GM23338 (cell line): ENCODE results near the gene RASSF7. TPM values are rescaled to one million over a fixed set of nuclear protein-coding genes. Genes with fewer than 3 reads are reported as not detected.

Experiments used
- ATAC-seq: fragments of 200-7000 bp; cut with Tn5 transposase; 3 replicates; pipeline ENCODE4 v1.9.1; 2020
- DNase-seq: peaks from one replicate; pipeline ENCODE4 v3.0.0-alpha.2; 2015; ENCODE audit warnings: low spot score
- H2AFZ ChIP-seq: fragments of 200-600 bp; sonication (generic); 2 replicates; pipeline ENCODE4 v1.8.0; 2016; ENCODE audit warnings: antibody characterized with exemption, mild to moderate bottlenecking, moderate library complexity
- H3F3A ChIP-seq: fragments of 200-600 bp; sonication (generic); replicated peaks from 2 replicates; pipeline ENCODE4 v1.8.0; 2017; ENCODE audit warnings: antibody characterized with exemption, mixed run types, low read depth
- H3K27ac ChIP-seq: fragments of 200-600 bp; sonication (generic); 2 replicates; pipeline ENCODE4 v1.6.1; 2016; ENCODE audit warnings: low read depth
- H3K27me3 ChIP-seq: fragments of 200-600 bp; sonication (generic); 2 replicates; pipeline ENCODE4 v1.8.0; 2016; ENCODE audit warnings: mild to moderate bottlenecking, mixed run types, moderate library complexity; ENCODE audit not compliant: insufficient read depth
- H3K36me3 ChIP-seq: fragments of 200-600 bp; sonication (generic); 2 replicates; pipeline ENCODE4 v1.8.0; 2016; ENCODE audit warnings: mild to moderate bottlenecking; ENCODE audit not compliant: insufficient read depth
- H3K4me1 ChIP-seq: fragments of 200-600 bp; sonication (generic); 2 replicates; pipeline ENCODE4 v1.8.0; 2016; ENCODE audit warnings: mild to moderate bottlenecking, moderate library complexity; ENCODE audit not compliant: insufficient read depth
- H3K4me2 ChIP-seq: fragments of 200-600 bp; sonication (generic); 2 replicates; pipeline ENCODE4 v1.7.1; 2017; ENCODE audit warnings: mixed run types
- H3K4me3 ChIP-seq: fragments of 200-600 bp; sonication (generic); 2 replicates; pipeline ENCODE4 v1.6.1; 2016; ENCODE audit warnings: mixed run types
- H3K79me2 ChIP-seq: fragments of 200-600 bp; sonication (generic); replicated peaks from 2 replicates; pipeline ENCODE4 v1.8.0; 2017; ENCODE audit warnings: mild to moderate bottlenecking; ENCODE audit not compliant: insufficient read depth
- H3K9me2 ChIP-seq: fragments of 200-600 bp; sonication (generic); 2 replicates; pipeline ENCODE4 v1.8.0; 2017; ENCODE audit not compliant: insufficient read depth
- H4K20me1 ChIP-seq: fragments of 200-600 bp; sonication (generic); replicated peaks from 2 replicates; pipeline ENCODE4 v1.8.0; 2017; ENCODE audit warnings: mild to moderate bottlenecking; ENCODE audit not compliant: insufficient read depth
- H3K27ac Mint-ChIP-seq: 2 replicates; pipeline ENCODE4 v1.8.0; 2020; ENCODE audit warnings: inconsistent platforms, mild to moderate bottlenecking, moderate library complexity, mixed read lengths
- H3K27me3 Mint-ChIP-seq: 3 replicates; pipeline ENCODE4 v1.8.0; 2022; ENCODE audit warnings: low read depth, mild to moderate bottlenecking, moderate library complexity, mixed read lengths, inconsistent platforms; ENCODE audit not compliant: insufficient read depth, poor library complexity
- H3K36me3 Mint-ChIP-seq: 3 replicates; pipeline ENCODE4 v1.8.0; 2021; ENCODE audit warnings: low read depth, mild to moderate bottlenecking, inconsistent platforms, moderate library complexity, mixed read lengths
- H3K4me1 Mint-ChIP-seq: 3 replicates; pipeline ENCODE4 v1.8.0; 2020; ENCODE audit warnings: mild to moderate bottlenecking, inconsistent platforms, mixed read lengths
- H3K4me3 Mint-ChIP-seq: 3 replicates; pipeline ENCODE4 v1.8.0; 2021; ENCODE audit warnings: moderate library complexity, mild to moderate bottlenecking, inconsistent platforms, mixed read lengths
- H3K9me3 Mint-ChIP-seq: 3 replicates; pipeline ENCODE4 v1.8.0; 2020; ENCODE audit warnings: moderate library complexity, mild to moderate bottlenecking, inconsistent platforms, mixed read lengths
- CREB1 ChIP-seq: fragments of 250-450 bp; sonication (Bioruptor Pico); IDR thresholded peaks from 2 replicates; pipeline ENCODE4 v1.5.0; 2020; ENCODE audit warnings: low read depth, mild to moderate bottlenecking, moderate library complexity
- EZH2phosphoT487 ChIP-seq: fragments of 200-600 bp; sonication (generic); IDR thresholded peaks from one replicate; pipeline ENCODE4 v1.8.1; 2018; ENCODE audit warnings: antibody characterized with exemption; ENCODE audit not compliant: unreplicated experiment
- POLR2AphosphoS5 ChIP-seq: IDR thresholded peaks from 2 replicates; pipeline ENCODE4 v1.6.1; 2016; ENCODE audit warnings: antibody characterized with exemption, low read depth
- polyA plus RNA-seq: library from polyadenylated mRNA; unstranded; fragments of >200 nt; fragmentation: Nextera tagmentation; extraction: Ambion mirVana; gene quantifications from 2 replicates; pipeline ENCODE4 v1.2.1, GENCODE V29; 2016
- total RNA-seq: library from RNA; depleted of rRNA; stranded (reverse); fragments of >200 nt; shearing (Covaris generic); gene quantifications from 2 replicates; pipeline ENCODE4 v1.2.3, GENCODE V29; 2014
- TF ChIP-seq, protein P1 (sequence below): IDR thresholded peaks from one replicate; pipeline ENCODE4 v1.6.1; 2018; ENCODE audit warnings: antibody characterized with exemption; ENCODE audit not compliant: unreplicated experiment
- TF ChIP-seq, protein P2 (sequence below): IDR thresholded peaks from 2 replicates; pipeline ENCODE4 v1.6.1; 2016; ENCODE audit warnings: antibody characterized with exemption

The RASSF7 gene
- total and polyA plus RNA-seq, 2 experiments from 2014 or later, result 39.6 to 64.8 TPM

DNA sequence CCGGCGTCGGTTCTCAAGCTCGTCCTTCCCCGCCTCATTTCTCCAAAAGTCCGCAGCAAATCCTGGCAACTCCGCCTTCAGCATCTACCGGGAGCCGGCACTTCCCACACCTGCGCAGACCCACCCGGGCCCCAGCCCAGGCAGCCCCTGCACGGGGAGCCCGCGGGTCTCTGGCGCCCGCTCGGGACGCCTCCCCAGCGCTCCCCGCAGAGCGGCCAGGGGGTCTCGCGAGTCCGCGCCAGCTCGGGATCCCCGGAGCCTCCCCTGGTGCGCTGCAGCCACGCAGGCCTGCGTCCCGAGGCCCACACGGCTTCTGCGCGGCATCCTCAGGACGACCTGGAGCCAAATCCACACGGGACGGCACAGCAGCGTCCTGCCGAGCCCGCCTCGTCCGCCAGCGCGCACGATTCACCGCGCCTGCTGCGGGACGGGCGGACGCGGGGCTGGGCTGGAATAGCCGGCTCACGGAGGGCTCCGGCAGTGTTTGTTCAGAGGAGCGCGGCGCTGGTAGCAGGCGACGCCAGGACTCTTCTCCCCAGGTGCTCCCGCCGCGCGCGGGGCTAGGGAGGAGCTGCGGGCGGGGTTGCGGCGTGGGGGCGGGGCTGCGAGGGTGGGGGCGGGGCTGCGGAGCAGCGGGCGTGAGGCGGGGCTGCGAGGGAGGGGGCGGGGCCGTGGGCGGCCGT is 14.7 kb downstream of the RASSF7 start:
- Mint-ChIP-seq H3K27ac (no peak overlapping the region), H3K36me3 (no peaks in the 10 kb centered on the region; the same call in 2 of the 3 replicates), H3K27me3 (peaks cover 24% of the 10 kb centered on the region), H3K4me3 (peak overlapping the region; percentile 80), H3K4me1 (peaks cover 30% of the 10 kb centered on the region), H3K9me3 (no peaks in the 10 kb centered on the region; the same call in 2 of the 3 replicates)
- Histone ChIP-seq H3K4me1 (peaks cover 16% of the 10 kb centered on the region), H3K36me3 (no peaks in the 10 kb centered on the region), H3K27ac (no peak overlapping the region), H2AFZ (peak overlapping the region; percentile 91; the same call in 1 of the 2 replicates), H3K4me2 (peak overlapping the region; percentile 88), H4K20me1 (peaks cover 32% of the 10 kb centered on the region), H3K27me3 (peaks cover 22% of the 10 kb centered on the region), H3K4me3 (peak overlapping the region; percentile 70), H3K79me2 (peaks cover 38% of the 10 kb centered on the region), H3K9me2 (no peaks in the 10 kb centered on the region), H3F3A (peaks cover 13% of the 10 kb centered on the region; the same call in 1 of the 2 replicates)
- TF ChIP-seq, protein P1, sequence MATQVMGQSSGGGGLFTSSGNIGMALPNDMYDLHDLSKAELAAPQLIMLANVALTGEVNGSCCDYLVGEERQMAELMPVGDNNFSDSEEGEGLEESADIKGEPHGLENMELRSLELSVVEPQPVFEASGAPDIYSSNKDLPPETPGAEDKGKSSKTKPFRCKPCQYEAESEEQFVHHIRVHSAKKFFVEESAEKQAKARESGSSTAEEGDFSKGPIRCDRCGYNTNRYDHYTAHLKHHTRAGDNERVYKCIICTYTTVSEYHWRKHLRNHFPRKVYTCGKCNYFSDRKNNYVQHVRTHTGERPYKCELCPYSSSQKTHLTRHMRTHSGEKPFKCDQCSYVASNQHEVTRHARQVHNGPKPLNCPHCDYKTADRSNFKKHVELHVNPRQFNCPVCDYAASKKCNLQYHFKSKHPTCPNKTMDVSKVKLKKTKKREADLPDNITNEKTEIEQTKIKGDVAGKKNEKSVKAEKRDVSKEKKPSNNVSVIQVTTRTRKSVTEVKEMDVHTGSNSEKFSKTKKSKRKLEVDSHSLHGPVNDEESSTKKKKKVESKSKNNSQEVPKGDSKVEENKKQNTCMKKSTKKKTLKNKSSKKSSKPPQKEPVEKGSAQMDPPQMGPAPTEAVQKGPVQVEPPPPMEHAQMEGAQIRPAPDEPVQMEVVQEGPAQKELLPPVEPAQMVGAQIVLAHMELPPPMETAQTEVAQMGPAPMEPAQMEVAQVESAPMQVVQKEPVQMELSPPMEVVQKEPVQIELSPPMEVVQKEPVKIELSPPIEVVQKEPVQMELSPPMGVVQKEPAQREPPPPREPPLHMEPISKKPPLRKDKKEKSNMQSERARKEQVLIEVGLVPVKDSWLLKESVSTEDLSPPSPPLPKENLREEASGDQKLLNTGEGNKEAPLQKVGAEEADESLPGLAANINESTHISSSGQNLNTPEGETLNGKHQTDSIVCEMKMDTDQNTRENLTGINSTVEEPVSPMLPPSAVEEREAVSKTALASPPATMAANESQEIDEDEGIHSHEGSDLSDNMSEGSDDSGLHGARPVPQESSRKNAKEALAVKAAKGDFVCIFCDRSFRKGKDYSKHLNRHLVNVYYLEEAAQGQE, result no peak
- peak; percentile 63 for TF ChIP-seq POLR2AphosphoS5
- no peak for TF ChIP-seq EZH2phosphoT487
- DNase-seq (peak; percentile 88), ATAC-seq (peak; percentile 55)

DNA sequence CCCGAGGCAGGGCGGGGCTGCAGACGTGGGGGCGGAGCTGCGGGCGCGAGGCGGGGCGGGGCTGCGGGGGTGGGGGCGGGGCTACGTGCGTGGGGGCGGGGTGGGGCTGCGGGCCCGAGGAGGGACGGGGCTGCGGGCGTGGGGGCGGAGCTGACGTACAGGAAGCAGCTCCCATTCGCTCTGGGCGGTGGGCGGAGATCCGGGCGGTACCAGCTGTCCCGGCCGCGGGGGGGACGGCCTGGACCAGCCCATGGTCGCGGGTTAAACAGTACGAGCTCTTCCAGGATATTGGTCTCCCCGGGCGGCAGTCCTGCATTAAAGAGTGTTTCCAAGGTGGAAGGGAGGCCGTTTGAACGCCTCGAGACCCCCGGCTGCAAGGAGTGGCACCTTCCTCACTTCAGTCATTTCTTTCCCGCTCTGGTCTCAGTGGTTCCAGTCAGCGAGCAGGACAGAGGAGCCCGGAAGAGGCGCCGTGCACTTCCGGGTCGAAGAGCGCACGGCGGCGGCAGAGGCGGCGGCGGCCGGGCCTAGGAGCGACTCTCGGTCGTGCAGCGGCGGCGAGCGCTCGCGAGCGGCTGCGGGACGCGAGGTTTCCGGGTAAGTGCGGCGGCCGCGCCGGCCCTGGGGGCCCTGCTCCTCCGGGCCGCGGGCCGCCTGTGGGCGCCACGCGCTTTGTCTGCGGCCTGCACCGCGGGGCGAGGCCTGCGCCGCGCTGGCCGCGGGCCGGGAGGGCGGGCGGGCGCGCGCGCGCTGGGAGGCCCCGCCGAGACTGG is 15.4 kb downstream of the RASSF7 start, which contains the start of gene PHRF1:
Gene PHRF1, plus strand, starts transcription at position 475 of the 773 bp plus-strand sequence. CDS start 5,043 bp downstream, outside the sequence.
- H3K27ac Mint-ChIP-seq, result peak within 1 kb of the TSS; percentile 100
- peaks cover 13% of the 10 kb centered on the region; the same call in 1 of the 2 replicates for H3F3A ChIP-seq
- H3K9me2 ChIP-seq, result no peaks in the 10 kb centered on the region
- H3K79me2 ChIP-seq, result peaks cover 45% of the 10 kb centered on the region
- peaks cover 2% of the 10 kb centered on the region for H3K36me3 Mint-ChIP-seq
- H3K27me3 Mint-ChIP-seq, result peaks cover 23% of the 10 kb centered on the region
- H2AFZ ChIP-seq, result peak within 1 kb of the TSS; percentile 94; the same call in 1 of the 2 replicates
- H3K36me3 ChIP-seq, result no peaks in the 10 kb centered on the region
- H4K20me1 ChIP-seq, result peaks cover 32% of the 10 kb centered on the region
- H3K27ac ChIP-seq, result peak within 1 kb of the TSS; percentile 97
- ATAC-seq, result peak; percentile 73
- peaks cover 30% of the 10 kb centered on the region for H3K4me1 Mint-ChIP-seq
- peaks cover 22% of the 10 kb centered on the region for H3K27me3 ChIP-seq
- H3K9me3 Mint-ChIP-seq, result no peaks in the 10 kb centered on the region; the same call in 2 of the 3 replicates
- peak; percentile 96 for DNase-seq
- H3K4me3 ChIP-seq, result peak within 1 kb of the TSS; percentile 96
- H3K4me3 Mint-ChIP-seq, result peak within 1 kb of the TSS; percentile 90
- H3K4me1 ChIP-seq, result peaks cover 12% of the 10 kb centered on the region
- peak within 1 kb of the TSS; percentile 99 for H3K4me2 ChIP-seq
- TF ChIP-seq POLR2AphosphoS5 (peak; percentile 58), EZH2phosphoT487 (no peak), CREB1 (peak; percentile 27)
- TF ChIP-seq, protein P2, sequence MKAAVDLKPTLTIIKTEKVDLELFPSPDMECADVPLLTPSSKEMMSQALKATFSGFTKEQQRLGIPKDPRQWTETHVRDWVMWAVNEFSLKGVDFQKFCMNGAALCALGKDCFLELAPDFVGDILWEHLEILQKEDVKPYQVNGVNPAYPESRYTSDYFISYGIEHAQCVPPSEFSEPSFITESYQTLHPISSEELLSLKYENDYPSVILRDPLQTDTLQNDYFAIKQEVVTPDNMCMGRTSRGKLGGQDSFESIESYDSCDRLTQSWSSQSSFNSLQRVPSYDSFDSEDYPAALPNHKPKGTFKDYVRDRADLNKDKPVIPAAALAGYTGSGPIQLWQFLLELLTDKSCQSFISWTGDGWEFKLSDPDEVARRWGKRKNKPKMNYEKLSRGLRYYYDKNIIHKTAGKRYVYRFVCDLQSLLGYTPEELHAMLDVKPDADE, result peak; percentile 54; the same call in 1 of the 2 replicates
- TF ChIP-seq, protein P1, result no peak
